Smooth muscle cell (in vitro differentiated cells): ENCODE results near the gene SLC43A1. TPM values are rescaled to one million over a fixed set of nuclear protein-coding genes. Genes with fewer than 3 reads are reported as not detected.

Experiments used
- DNase-seq: peaks from one replicate; lab custom pipeline; 2025; ENCODE audit not compliant: unreplicated experiment; lab: John Stamatoyannopoulos, UW
- H2AFZ ChIP-seq: fragments of 200-600 bp; sonication (generic); 2 replicates; pipeline ENCODE4 v1.6.0; 2016; ENCODE audit warnings: antibody characterized with exemption, low read depth, mild to moderate bottlenecking
- H3F3A ChIP-seq: fragments of 200-600 bp; sonication (generic); 2 replicates; pipeline ENCODE4 v1.6.0; 2017; ENCODE audit warnings: antibody characterized with exemption, low read depth
- H3K27ac ChIP-seq: fragments of 200-600 bp; sonication (generic); 2 replicates; pipeline ENCODE4 v1.5.1; 2016; ENCODE audit warnings: low read depth, mild to moderate bottlenecking
- H3K27me3 ChIP-seq: fragments of 200-600 bp; sonication (generic); 2 replicates; pipeline ENCODE4 v1.6.1; 2016; ENCODE audit warnings: low read depth, mild to moderate bottlenecking
- H3K36me3 ChIP-seq: fragments of 200-600 bp; sonication (generic); 2 replicates; pipeline ENCODE4 v1.5.1; 2016; ENCODE audit warnings: low read depth
- H3K4me1 ChIP-seq: fragments of 200-600 bp; sonication (generic); 2 replicates; pipeline ENCODE4 v1.5.1; 2016; ENCODE audit warnings: low read depth
- H3K4me2 ChIP-seq: fragments of 200-600 bp; sonication (generic); 2 replicates; pipeline ENCODE4 v1.6.0; 2016; ENCODE audit warnings: mild to moderate bottlenecking
- H3K4me3 ChIP-seq: fragments of 200-600 bp; sonication (generic); 2 replicates; pipeline ENCODE4 v1.5.1; 2016; ENCODE audit warnings: mild to moderate bottlenecking
- H3K79me2 ChIP-seq: fragments of 200-600 bp; sonication (generic); 2 replicates; pipeline ENCODE4 v1.6.0; 2016; ENCODE audit warnings: low read depth, mild to moderate bottlenecking
- H3K9ac ChIP-seq: fragments of 200-600 bp; sonication (generic); 2 replicates; pipeline ENCODE4 v1.6.0; 2016; ENCODE audit warnings: low read depth
- H3K9me3 ChIP-seq: fragments of 200-600 bp; sonication (generic); replicated peaks from 2 replicates; pipeline ENCODE4 v1.5.1; 2016; ENCODE audit warnings: low read depth
- H4K20me1 ChIP-seq: fragments of 200-600 bp; sonication (generic); 2 replicates; pipeline ENCODE4 v1.6.0; 2016; ENCODE audit warnings: low read depth
- WGBS: methylation state at CpG from one replicate; pipeline ENCODE4 v1.1.7; 2016; ENCODE audit warnings: low lambda C conversion rate; 5-methylcytosine and 5-hydroxymethylcytosine counted together
- polyA plus RNA-seq: library from polyadenylated mRNA; unstranded; fragments of >200 nt; fragmentation: Nextera tagmentation; extraction: Ambion mirVana; gene quantifications from 2 replicates; pipeline ENCODE4 v1.2.1, GENCODE V29; 2016
- total RNA-seq: library from RNA; depleted of rRNA; stranded (reverse); fragments of >200 nt; gene quantifications from 2 replicates; pipeline ENCODE4 v1.2.3, GENCODE V29; 2014
- TF ChIP-seq, protein P1 (sequence below): fragments of 200-600 bp; sonication (generic); IDR thresholded peaks from 2 replicates; pipeline ENCODE4 v1.5.1; 2017; ENCODE audit warnings: borderline replicate concordance, mild to moderate bottlenecking, antibody characterized with exemption; ENCODE audit not compliant: insufficient read depth, poor library complexity, severe bottlenecking

SLC43A1 gene
- total and polyA plus RNA-seq, 2 experiments from 2014 or later = 1.3 to 7.3 TPM

DNA sequence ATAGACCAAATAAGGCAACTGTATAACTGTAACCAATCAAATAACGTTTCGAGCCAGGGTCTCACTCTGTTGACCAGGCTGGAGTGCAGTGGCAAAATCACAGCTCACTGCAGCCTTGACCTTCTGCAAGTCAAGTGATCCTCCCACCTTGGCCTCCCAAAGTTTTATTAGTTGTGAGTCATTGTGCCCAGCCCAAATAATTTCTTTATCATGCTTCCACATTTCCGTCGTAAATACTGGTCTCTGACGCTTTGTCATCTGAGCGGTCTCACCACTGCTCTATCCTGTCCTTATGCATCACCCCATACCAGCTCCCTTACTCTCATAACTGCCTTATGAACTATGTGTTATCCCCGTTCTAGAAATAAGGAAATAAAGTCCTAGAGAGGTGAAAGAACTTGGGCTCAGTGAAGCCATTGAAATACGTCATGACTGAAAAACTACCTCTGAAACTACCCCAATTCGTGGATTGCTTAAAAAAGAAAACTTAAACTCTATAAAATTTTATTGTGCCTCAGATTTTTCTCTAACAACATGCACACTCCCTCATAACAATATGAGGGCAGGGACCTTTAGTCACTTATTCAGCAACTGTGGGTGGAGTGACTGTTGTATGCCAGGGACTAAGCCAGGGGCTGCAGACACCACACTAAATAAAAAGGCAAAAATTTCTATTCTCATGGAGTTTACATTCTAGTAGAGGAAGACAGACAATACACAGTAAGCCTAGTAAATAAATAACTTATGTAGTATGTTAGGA lies 71.0 kb downstream of the SLC43A1 start:
- H3K27me3 ChIP-seq = peaks cover 11% of the 10 kb centered on the region
- TF ChIP-seq, protein P1, sequence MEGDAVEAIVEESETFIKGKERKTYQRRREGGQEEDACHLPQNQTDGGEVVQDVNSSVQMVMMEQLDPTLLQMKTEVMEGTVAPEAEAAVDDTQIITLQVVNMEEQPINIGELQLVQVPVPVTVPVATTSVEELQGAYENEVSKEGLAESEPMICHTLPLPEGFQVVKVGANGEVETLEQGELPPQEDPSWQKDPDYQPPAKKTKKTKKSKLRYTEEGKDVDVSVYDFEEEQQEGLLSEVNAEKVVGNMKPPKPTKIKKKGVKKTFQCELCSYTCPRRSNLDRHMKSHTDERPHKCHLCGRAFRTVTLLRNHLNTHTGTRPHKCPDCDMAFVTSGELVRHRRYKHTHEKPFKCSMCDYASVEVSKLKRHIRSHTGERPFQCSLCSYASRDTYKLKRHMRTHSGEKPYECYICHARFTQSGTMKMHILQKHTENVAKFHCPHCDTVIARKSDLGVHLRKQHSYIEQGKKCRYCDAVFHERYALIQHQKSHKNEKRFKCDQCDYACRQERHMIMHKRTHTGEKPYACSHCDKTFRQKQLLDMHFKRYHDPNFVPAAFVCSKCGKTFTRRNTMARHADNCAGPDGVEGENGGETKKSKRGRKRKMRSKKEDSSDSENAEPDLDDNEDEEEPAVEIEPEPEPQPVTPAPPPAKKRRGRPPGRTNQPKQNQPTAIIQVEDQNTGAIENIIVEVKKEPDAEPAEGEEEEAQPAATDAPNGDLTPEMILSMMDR = no peak
- H3K9ac ChIP-seq = no peak overlapping the region
- no peak overlapping the region for H3K4me3 ChIP-seq
- no peak overlapping the region for H2AFZ ChIP-seq
- H3K79me2 ChIP-seq = no peaks in the 10 kb centered on the region
- H3K4me2 ChIP-seq = no peak overlapping the region
- H3K36me3 ChIP-seq = no peaks in the 10 kb centered on the region
- no peaks in the 10 kb centered on the region for H4K20me1 ChIP-seq
- no peak for DNase-seq
- 77% methylated on average over 9 of the region's 9 CpGs for WGBS
- no peak overlapping the region for H3K27ac ChIP-seq
- H3K9me3 ChIP-seq = no peaks in the 10 kb centered on the region
- H3F3A ChIP-seq = no peaks in the 10 kb centered on the region
- no peaks in the 10 kb centered on the region for H3K4me1 ChIP-seq

DNA sequence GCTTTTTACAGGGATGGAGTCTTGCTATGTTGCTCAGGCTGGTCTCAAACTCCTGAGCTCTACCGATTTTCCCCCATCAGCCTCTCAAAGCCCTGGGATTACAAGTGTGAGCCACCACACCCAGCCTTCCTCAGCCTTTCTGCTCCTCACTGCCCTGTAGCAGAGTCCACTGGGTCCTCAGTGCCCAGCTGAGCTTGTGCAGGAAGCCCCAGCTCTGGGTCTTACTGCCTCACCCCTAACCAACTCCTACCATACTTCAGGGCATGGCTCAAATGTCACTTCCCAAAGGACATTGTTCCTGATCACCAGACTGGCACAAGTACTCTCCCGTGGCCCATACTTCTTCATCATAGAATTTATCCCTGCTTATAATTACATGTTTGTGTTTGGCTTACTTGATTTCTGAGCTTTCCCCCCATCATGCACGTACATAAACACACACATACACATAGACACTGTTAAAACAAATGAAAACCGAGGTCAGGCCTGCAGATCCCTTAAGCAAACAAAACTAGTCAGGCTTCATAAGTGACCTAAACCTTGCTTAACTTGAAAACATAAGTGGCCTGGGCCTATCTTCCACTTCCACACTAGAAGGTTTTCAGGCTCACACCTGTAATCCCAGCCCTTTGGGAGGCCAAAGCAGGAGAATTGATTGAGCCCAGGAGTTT lies 74.6 kb downstream of the SLC43A1 start:
- no peak for DNase-seq
- H3K9me3 ChIP-seq = no peaks in the 10 kb centered on the region
- H3K36me3 ChIP-seq = no peaks in the 10 kb centered on the region
- H3F3A ChIP-seq = no peaks in the 10 kb centered on the region
- no peak overlapping the region for H2AFZ ChIP-seq
- H3K27me3 ChIP-seq = no peaks in the 10 kb centered on the region
- no peak overlapping the region for H3K4me2 ChIP-seq
- WGBS = 81% methylated on average over 4 of the region's 4 CpGs
- no peak overlapping the region for H3K9ac ChIP-seq
- H3K79me2 ChIP-seq = no peaks in the 10 kb centered on the region
- no peak overlapping the region for H3K4me3 ChIP-seq
- no peaks in the 10 kb centered on the region for H4K20me1 ChIP-seq
- H3K27ac ChIP-seq = no peak overlapping the region
- TF ChIP-seq, protein P1 = no peak
- no peaks in the 10 kb centered on the region for H3K4me1 ChIP-seq

DNA sequence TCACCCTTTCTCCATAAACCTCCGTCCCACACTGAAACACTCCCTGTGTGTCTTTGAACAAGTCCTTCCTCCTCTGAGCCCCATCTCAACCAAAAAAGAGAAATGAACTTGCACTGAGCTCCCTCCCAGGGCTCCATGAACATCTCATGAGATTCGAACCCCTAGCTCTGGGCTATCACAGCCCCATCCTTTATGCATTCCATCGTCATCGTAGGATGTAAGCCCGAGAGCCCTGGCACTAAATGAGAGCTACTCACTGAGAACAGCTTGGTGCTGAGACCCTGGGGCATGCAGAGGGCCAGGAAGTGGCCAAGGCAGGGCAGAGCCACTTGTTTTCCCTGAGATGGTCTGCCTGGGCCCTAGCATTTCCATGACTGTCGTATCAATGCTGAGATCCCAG lies 75.7 kb downstream of the SLC43A1 start:
- TF ChIP-seq, protein P1 = no peak
- Histone ChIP-seq H3F3A (no peaks in the 10 kb centered on the region), H2AFZ (no peak overlapping the region), H4K20me1 (no peaks in the 10 kb centered on the region), H3K27me3 (no peaks in the 10 kb centered on the region), H3K9ac (no peak overlapping the region), H3K4me1 (no peaks in the 10 kb centered on the region), H3K4me3 (no peak overlapping the region), H3K27ac (no peak overlapping the region), H3K4me2 (no peak overlapping the region), H3K79me2 (no peaks in the 10 kb centered on the region), H3K9me3 (no peaks in the 10 kb centered on the region), H3K36me3 (no peaks in the 10 kb centered on the region)
- no peak for DNase-seq
- 77% methylated on average over 6 of the region's 6 CpGs for WGBS
